Naive thymus-derived CD4-positive, alpha-beta T cell (primary cell): ENCODE measurements around the gene IL17B. TPM values are rescaled to one million over a fixed set of nuclear protein-coding genes. Genes with fewer than 3 reads are reported as not detected.

ENCODE experiments used
- ATAC-seq: fragments of 150-1000 bp; cut with Tn5 transposase; 2 replicates; pipeline ENCODE4 v1.10.0; 2021; ENCODE audit warnings: mild to moderate bottlenecking, moderate library complexity
- CTCF ChIA-PET: fragments of 350-600 bp; sonication (Branson Sonifier 250); formaldehyde crosslinking; loops from one replicate; lab custom pipeline; 2021; ENCODE audit warnings: antibody characterized with exemption; lab: Charles Lee
- POLR2A ChIA-PET: fragments of 350-600 bp; sonication (Branson Sonifier 250); formaldehyde crosslinking; loops from one replicate; lab custom pipeline; 2021; ENCODE audit warnings: antibody characterized with exemption, inconsistent platforms; lab: Charles Lee
- DNase-seq, 9 donors: peaks; one replicate each; pipeline versions ENCODE4 v3.0.0 to v3.0.0-alpha.2; 2020 to 2022; ENCODE audit warnings: mixed read lengths in 1 of 9
- H3K27ac ChIP-seq: one replicate; pipeline ENCODE4 v1.7.0; 2013; ENCODE audit warnings: mild to moderate bottlenecking, low read depth, low read length, moderate library complexity
- H3K27me3 ChIP-seq, 2 donors: one replicate each; pipeline ENCODE4 v1.7.0; 2013; ENCODE audit warnings: low read length in 2 of 2, mild to moderate bottlenecking in 2 of 2, moderate library complexity in 2 of 2; ENCODE audit not compliant: control insufficient read depth in 2 of 2, insufficient read depth in 2 of 2
- H3K36me3 ChIP-seq, 3 experiments: 1 replicate in 2 of 3; 2 replicates in 1 of 3; pipeline ENCODE4 v1.7.0; 2013; ENCODE audit warnings: low read length in 3 of 3, mild to moderate bottlenecking in 3 of 3, moderate library complexity in 1 of 3; ENCODE audit not compliant: insufficient read depth in 3 of 3, control insufficient read depth in 2 of 3
- H3K4me1 ChIP-seq, 2 donors: one replicate each; pipeline ENCODE4 v1.7.0; 2013; ENCODE audit warnings: low read length in 2 of 2, mild to moderate bottlenecking in 2 of 2, moderate library complexity in 1 of 2; ENCODE audit not compliant: control insufficient read depth in 2 of 2, insufficient read depth in 2 of 2
- H3K4me3 ChIP-seq: 2 replicates; pipeline ENCODE4 v1.7.0; 2013; ENCODE audit warnings: mild to moderate bottlenecking, low read length
- H3K9me3 ChIP-seq, 3 experiments: 1 replicate in 2 of 3; 2 replicates in 1 of 3; pipeline ENCODE4 v1.7.0; 2013; ENCODE audit warnings: low read length in 3 of 3; ENCODE audit not compliant: control insufficient read depth in 2 of 3
- H3K27ac Mint-ChIP-seq, 9 donors: one replicate each; pipeline ENCODE4 v1.8.0; 2020 to 2022; ENCODE audit warnings: mixed read lengths in 9 of 9, mild to moderate bottlenecking in 8 of 9, moderate library complexity in 5 of 9, inconsistent platforms in 2 of 9
- H3K27me3 Mint-ChIP-seq, 5 donors: one replicate each; pipeline ENCODE4 v1.8.0; 2021 to 2022; ENCODE audit warnings: mixed read lengths in 5 of 5, mild to moderate bottlenecking in 1 of 5
- H3K36me3 Mint-ChIP-seq, 5 donors: one replicate each; pipeline ENCODE4 v1.8.0; 2020 to 2022; ENCODE audit warnings: mixed read lengths in 5 of 5, mild to moderate bottlenecking in 3 of 5, inconsistent platforms in 1 of 5
- H3K4me1 Mint-ChIP-seq, 7 donors: one replicate each; pipeline ENCODE4 v1.8.0; 2020 to 2022; ENCODE audit warnings: mixed read lengths in 7 of 7, mild to moderate bottlenecking in 3 of 7, inconsistent platforms in 1 of 7
- H3K4me3 Mint-ChIP-seq, 10 donors: one replicate each; pipeline ENCODE4 v1.8.0; 2020 to 2022; ENCODE audit warnings: mild to moderate bottlenecking in 10 of 10, mixed read lengths in 10 of 10, moderate library complexity in 6 of 10, inconsistent platforms in 2 of 10
- H3K9me3 Mint-ChIP-seq, 11 donors: one replicate each; pipeline ENCODE4 v1.8.0; 2020 to 2022; ENCODE audit warnings: mixed read lengths in 11 of 11, mild to moderate bottlenecking in 4 of 11, inconsistent platforms in 1 of 11, moderate library complexity in 1 of 11
- intact Hi-C, 2 donors: fragments of 100-400 bp; cut with micrococcal nuclease; formaldehyde crosslinking; loops; one replicate each; pipeline ENCODE4 v1.15.1; 2023
- polyA plus RNA-seq, 2 donors: library from polyadenylated mRNA; unstranded; fragments of 300-500 nt; fragmentation: Illumina TruSeq; gene quantifications; one replicate each; pipeline ENCODE4 v1.2.3, GENCODE V29; 2021
- total RNA-seq, 6 experiments: library from RNA in 5 of 6; stranded (reverse) in 5 of 6; gene quantifications; 1 replicate in 5 of 6; 2 replicates in 1 of 6; pipeline ENCODE4 v1.2.3 and lab custom pipeline; 2021 to 2026

Gene IL17B
- total and polyA plus RNA-seq, 7 experiments from 2014 or later, result not detected

DNA sequence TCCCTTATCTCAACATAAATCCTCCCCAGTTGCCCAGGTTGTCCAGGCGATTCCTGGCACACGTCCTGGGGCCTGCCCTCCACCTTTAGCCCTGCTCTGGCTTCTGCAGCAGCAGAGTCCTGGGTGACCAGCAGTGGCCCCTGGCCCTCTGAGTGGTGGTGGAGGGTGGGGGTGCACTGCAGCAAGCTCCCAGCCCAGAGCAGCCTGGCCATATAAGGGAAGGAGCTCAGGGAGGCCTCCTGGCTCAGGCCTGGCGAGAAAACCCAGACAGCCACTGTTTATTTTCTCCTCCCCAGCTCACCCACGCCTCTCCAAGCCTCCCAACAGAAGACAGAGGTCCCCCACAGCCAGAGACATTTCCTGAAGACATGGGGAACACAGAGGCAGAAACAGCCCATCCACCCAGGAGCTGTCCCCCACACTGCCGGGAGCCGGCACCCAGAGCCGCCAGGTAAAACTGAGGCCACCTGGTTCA lies 44.7 kb upstream of the IL17B start:
- no peaks in the 10 kb centered on the region for H3K36me3 Mint-ChIP-seq
- H3K27me3 Mint-ChIP-seq, result peaks cover 0 to 4% (median 0%) of the 10 kb centered on the region in 5 donors
- Histone ChIP-seq H3K4me3 (no peak overlapping the region), H3K36me3 (no peaks in the 10 kb centered on the region), H3K27ac (no peak overlapping the region), H3K27me3 (no peaks in the 10 kb centered on the region), H3K9me3 (no peaks in the 10 kb centered on the region), H3K4me1 (peaks cover 0 to 13% of the 10 kb centered on the region in 2 donors)
- no peak overlapping the region for H3K4me3 Mint-ChIP-seq
- POLR2A ChIA-PET, result no interaction called here
- intact Hi-C loops, result loop anchor here in 1 of 2 donors (5.0 kb wide), 1 partner anchor 33 kb away; no protein-coding TSS in a partner anchor
- no peaks in the 10 kb centered on the region for H3K9me3 Mint-ChIP-seq
- no peak for ATAC-seq
- peaks cover 0 to 18% (median 11%) of the 10 kb centered on the region in 7 donors for H3K4me1 Mint-ChIP-seq
- no peak for DNase-seq
- CTCF ChIA-PET, result interaction anchor here (1.2 to 1.5 kb wide), 3 partner anchors 9 to 107 kb away, joined by 3 to 4 read pairs (median 3); no protein-coding TSS in a partner anchor
- peak overlapping the region in 1 of 9 donors; percentile 36 for H3K27ac Mint-ChIP-seq

GRCh38 chr5:149423049-149423793 lies 44.1 kb upstream of the IL17B start:
- Mint-ChIP-seq H3K27me3 (peaks cover 0 to 4% (median 0%) of the 10 kb centered on the region in 5 donors), H3K36me3 (no peaks in the 10 kb centered on the region), H3K4me3 (peak overlapping the region in 5 of 10 donors; percentile 9 to 57 (median 39)), H3K9me3 (no peaks in the 10 kb centered on the region), H3K27ac (peak overlapping the region in 3 of 9 donors; percentile 51 to 65 (median 62)), H3K4me1 (peaks cover 0 to 18% (median 11%) of the 10 kb centered on the region in 7 donors)
- H3K9me3 ChIP-seq, result no peaks in the 10 kb centered on the region
- H3K27me3 ChIP-seq, result no peaks in the 10 kb centered on the region
- no peak for ATAC-seq
- DNase-seq, result peak in 1 of 9 donors; percentile 14
- H3K4me1 ChIP-seq, result peaks cover 0 to 13% of the 10 kb centered on the region in 2 donors
- H3K27ac ChIP-seq, result no peak overlapping the region
- ChIA-PET CTCF (interaction anchor here (0.6 to 1.5 kb wide), 6 partner anchors 9 to 148 kb away, joined by 3 to 8 read pairs (median 4); no protein-coding TSS in a partner anchor), POLR2A (no interaction called here)
- intact Hi-C loops, result loop anchor here in 1 of 2 donors (5.0 kb wide), 1 partner anchor 34 kb away; no protein-coding TSS in a partner anchor
- H3K4me3 ChIP-seq, result no peak overlapping the region
- no peaks in the 10 kb centered on the region for H3K36me3 ChIP-seq

- Histone ChIP-seq H3K4me3 (no peak overlapping the region), H3K27me3 (no peaks in the 10 kb centered on the region), H3K4me1 (peaks cover 0 to 13% of the 10 kb centered on the region in 2 donors), H3K9me3 (no peaks in the 10 kb centered on the region), H3K27ac (no peak overlapping the region), H3K36me3 (no peaks in the 10 kb centered on the region)
- no peaks in the 10 kb centered on the region for H3K36me3 Mint-ChIP-seq
- H3K4me1 Mint-ChIP-seq, result peaks cover 0 to 18% (median 11%) of the 10 kb centered on the region in 7 donors
- peak overlapping the region in 7 of 10 donors; percentile 9 to 61 (median 39) for H3K4me3 Mint-ChIP-seq
- peak overlapping the region in 5 of 9 donors; percentile 13 to 84 (median 51) for H3K27ac Mint-ChIP-seq
- H3K27me3 Mint-ChIP-seq, result peaks cover 0 to 2% (median 0%) of the 10 kb centered on the region in 5 donors
- peak; percentile 57 for ATAC-seq
- ChIA-PET CTCF (interaction anchor here (0.6 to 1.3 kb wide), 4 partner anchors 9 to 149 kb away, joined by 3 to 8 read pairs (median 5); no protein-coding TSS in a partner anchor), POLR2A (interaction anchor here (0.7 kb wide), 1 partner anchor 1086 kb away, joined by 3 read pairs; no protein-coding TSS in a partner anchor)
- intact Hi-C loops, result loop anchor here in 1 of 2 donors (5.0 kb wide), 1 partner anchor 35 kb away; no protein-coding TSS in a partner anchor
- peak in 5 of 9 donors; percentile 23 to 43 (median 27) for DNase-seq
- H3K9me3 Mint-ChIP-seq, result no peaks in the 10 kb centered on the region
These were observed 43.4 kb upstream of the IL17B start for GRCh38 chr5:149422366-149423048.

- CTCF ChIA-PET, result interaction anchor here (1.1 to 1.3 kb wide), 4 partner anchors 9 to 135 kb away, joined by 3 to 8 read pairs (median 6); no protein-coding TSS in a partner anchor
- peak overlapping the region in 5 of 9 donors; percentile 13 to 84 (median 41) for H3K27ac Mint-ChIP-seq
These were observed 42.7 kb upstream of the IL17B start for GRCh38 chr5:149421834-149422233.

DNA sequence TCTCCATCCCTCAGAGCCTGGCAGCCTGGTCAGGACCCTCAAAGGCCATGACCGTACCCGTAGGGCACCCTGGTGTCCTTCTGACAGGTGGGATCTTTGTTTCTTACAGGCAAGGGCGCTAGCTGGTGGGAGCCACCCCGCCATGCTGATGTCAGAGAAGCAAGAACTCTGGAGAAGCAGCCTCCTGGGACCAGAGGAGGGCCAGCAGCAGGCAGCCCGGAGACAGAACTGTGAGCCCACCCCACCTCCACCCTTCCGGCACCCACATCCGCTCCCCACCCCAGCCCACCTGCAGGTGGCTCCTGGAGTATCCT lies 42.2 kb upstream of the IL17B start:
- H3K27ac Mint-ChIP-seq, result no peak overlapping the region
- H3K4me3 Mint-ChIP-seq, result no peak overlapping the region
- Histone ChIP-seq H3K9me3 (no peaks in the 10 kb centered on the region), H3K27ac (no peak overlapping the region), H3K4me3 (no peak overlapping the region), H3K36me3 (no peaks in the 10 kb centered on the region), H3K27me3 (no peaks in the 10 kb centered on the region), H3K4me1 (peaks cover 0 to 13% of the 10 kb centered on the region in 2 donors)
- no peaks in the 10 kb centered on the region for H3K36me3 Mint-ChIP-seq
- no peaks in the 10 kb centered on the region for H3K9me3 Mint-ChIP-seq
- no peak for DNase-seq
- ChIA-PET POLR2A (no interaction called here), CTCF (interaction anchor here (1.1 to 1.3 kb wide), 2 partner anchors 18 to 135 kb away, joined by 3 to 6 read pairs; no protein-coding TSS in a partner anchor)
- ATAC-seq, result no peak
- intact Hi-C loops, result loop anchor here in 1 of 2 donors (5.0 kb wide), 1 partner anchor 36 kb away; no protein-coding TSS in a partner anchor
- peaks cover 0 to 18% (median 11%) of the 10 kb centered on the region in 7 donors for H3K4me1 Mint-ChIP-seq
- no peaks in the 10 kb centered on the region for H3K27me3 Mint-ChIP-seq

More at GRCh38 chr5:149421834-149422233, 42.7 kb upstream of the IL17B start:
- Mint-ChIP-seq H3K9me3 (no peaks in the 10 kb centered on the region), H3K27me3 (no peaks in the 10 kb centered on the region), H3K4me3 (peak overlapping the region in 5 of 10 donors; percentile 12 to 61 (median 39)), H3K4me1 (peaks cover 0 to 18% (median 11%) of the 10 kb centered on the region in 7 donors), H3K36me3 (no peaks in the 10 kb centered on the region)
- POLR2A ChIA-PET, result interaction anchor here (0.7 kb wide), 1 partner anchor 1087 kb away, joined by 3 read pairs; no protein-coding TSS in a partner anchor
- Histone ChIP-seq H3K4me3 (no peak overlapping the region), H3K9me3 (no peaks in the 10 kb centered on the region), H3K27me3 (no peaks in the 10 kb centered on the region), H3K27ac (no peak overlapping the region), H3K4me1 (peaks cover 0 to 13% of the 10 kb centered on the region in 2 donors), H3K36me3 (no peaks in the 10 kb centered on the region)
- DNase-seq, result no peak
- intact Hi-C loops, result loop anchor here in 1 of 2 donors (5.0 kb wide), 1 partner anchor 35 kb away; no protein-coding TSS in a partner anchor
- ATAC-seq, result no peak
